Cardiac fibroblast (primary cell): ENCODE results near the gene COL25A1.

ENCODE experiments used
- DNase-seq, 2 donors: peaks; one replicate each; pipeline versions ENCODE4 v3.0.0 to v3.0.0-alpha.2; 2010; ENCODE audit warnings: low read depth in 2 of 2
- H3K4me3 ChIP-seq, 2 donors: replicated peaks in 1 of 2; 1 replicate in 1 of 2; 2 replicates in 1 of 2; pipeline ENCODE4 v1.5.1; 2011; ENCODE audit warnings: low read depth in 2 of 2, low read length in 2 of 2, mild to moderate bottlenecking in 2 of 2, moderate library complexity in 1 of 2
- CTCF ChIP-seq: IDR thresholded peaks from one replicate; pipeline ENCODE4 v1.5.1; 2011; ENCODE audit warnings: low read depth, mild to moderate bottlenecking, low read length, inconsistent platforms

The COL25A1 gene

GRCh38 chr4:109128589-109128988 lies 173.9 kb downstream of the COL25A1 start:
- H3K4me3 ChIP-seq, result no peak overlapping the region
- no peak for TF ChIP-seq CTCF
- no peak for DNase-seq

- no peak for TF ChIP-seq CTCF
- no peak for DNase-seq
Measured at GRCh38 chr4:109127866-109128265, 174.6 kb downstream of the COL25A1 start.

GRCh38 chr4:109126856-109127255 lies 175.6 kb downstream of the COL25A1 start:
- no peak overlapping the region for H3K4me3 ChIP-seq
- no peak for TF ChIP-seq CTCF
- DNase-seq, result peak in 1 of 2 donors; percentile 26

More at GRCh38 chr4:109127866-109128265, 174.6 kb downstream of the COL25A1 start:
- H3K4me3 ChIP-seq, result no peak overlapping the region

GRCh38 chr4:109125084-109125483 lies 177.4 kb downstream of the COL25A1 start:
- no peak for DNase-seq
- no peak overlapping the region for H3K4me3 ChIP-seq
- TF ChIP-seq CTCF, result no peak

GRCh38 chr4:109123951-109124350 lies 178.5 kb downstream of the COL25A1 start:
- no peak for DNase-seq
- H3K4me3 ChIP-seq, result no peak overlapping the region
- TF ChIP-seq CTCF, result no peak

- no peak for TF ChIP-seq CTCF
- DNase-seq, result no peak
- no peak overlapping the region for H3K4me3 ChIP-seq
Measured at GRCh38 chr4:109121561-109121960, 180.9 kb downstream of the COL25A1 start.

GRCh38 chr4:109119852-109120251 lies 182.6 kb downstream of the COL25A1 start:
- DNase-seq, result no peak
- no peak for TF ChIP-seq CTCF
- H3K4me3 ChIP-seq, result no peak overlapping the region
